CD4-positive, alpha-beta T cell treated with Interleukin-6 at 100 ng/mL for 8 hours (primary cell): ENCODE measurements around the gene ENTREP3.

Experiments
- DNase-seq: peaks from one replicate; pipeline ENCODE4 v3.0.0-alpha.2; 2020; ENCODE audit warnings: mixed read lengths, low spot score

Gene ENTREP3

DNA sequence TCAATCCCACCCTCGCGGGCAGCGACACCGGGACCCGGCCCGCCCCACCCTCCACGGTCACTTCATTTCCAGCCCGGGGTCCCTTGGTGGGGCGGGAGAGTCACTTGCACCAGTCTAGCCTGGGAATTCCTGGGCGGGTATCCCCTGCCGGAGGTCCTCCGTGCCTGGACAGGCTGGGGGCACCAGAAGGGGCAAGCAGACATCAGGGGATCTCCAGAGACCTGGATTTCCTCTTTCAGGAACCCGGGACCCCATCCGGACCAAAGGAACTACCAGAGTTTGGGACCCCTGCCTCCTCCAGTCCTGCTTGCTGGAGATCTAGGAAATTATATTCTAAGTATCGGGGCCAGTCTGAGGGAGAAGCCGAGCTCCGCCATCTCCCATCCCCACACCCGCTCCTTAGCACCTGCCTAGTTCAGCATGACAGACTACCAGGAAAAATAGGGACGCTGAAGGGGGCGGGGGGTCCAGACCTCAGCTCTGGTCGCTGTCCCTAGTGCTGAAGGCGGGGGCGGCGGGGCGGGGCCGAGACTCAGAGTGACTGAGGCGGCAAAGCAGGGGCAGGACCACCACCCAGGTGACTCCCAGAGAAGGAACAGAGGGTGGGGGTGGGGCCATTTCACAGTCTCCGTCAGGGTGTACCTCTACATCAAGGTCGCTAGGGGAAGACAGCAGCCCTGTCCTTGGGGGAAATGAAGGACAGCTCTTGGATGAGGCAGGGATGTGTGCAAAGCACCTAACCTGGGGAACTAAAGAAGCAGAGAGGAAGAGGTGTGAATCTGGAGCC, 22.8 kb upstream of the ENTREP3 start:
- peak; percentile 57 for DNase-seq

DNA sequence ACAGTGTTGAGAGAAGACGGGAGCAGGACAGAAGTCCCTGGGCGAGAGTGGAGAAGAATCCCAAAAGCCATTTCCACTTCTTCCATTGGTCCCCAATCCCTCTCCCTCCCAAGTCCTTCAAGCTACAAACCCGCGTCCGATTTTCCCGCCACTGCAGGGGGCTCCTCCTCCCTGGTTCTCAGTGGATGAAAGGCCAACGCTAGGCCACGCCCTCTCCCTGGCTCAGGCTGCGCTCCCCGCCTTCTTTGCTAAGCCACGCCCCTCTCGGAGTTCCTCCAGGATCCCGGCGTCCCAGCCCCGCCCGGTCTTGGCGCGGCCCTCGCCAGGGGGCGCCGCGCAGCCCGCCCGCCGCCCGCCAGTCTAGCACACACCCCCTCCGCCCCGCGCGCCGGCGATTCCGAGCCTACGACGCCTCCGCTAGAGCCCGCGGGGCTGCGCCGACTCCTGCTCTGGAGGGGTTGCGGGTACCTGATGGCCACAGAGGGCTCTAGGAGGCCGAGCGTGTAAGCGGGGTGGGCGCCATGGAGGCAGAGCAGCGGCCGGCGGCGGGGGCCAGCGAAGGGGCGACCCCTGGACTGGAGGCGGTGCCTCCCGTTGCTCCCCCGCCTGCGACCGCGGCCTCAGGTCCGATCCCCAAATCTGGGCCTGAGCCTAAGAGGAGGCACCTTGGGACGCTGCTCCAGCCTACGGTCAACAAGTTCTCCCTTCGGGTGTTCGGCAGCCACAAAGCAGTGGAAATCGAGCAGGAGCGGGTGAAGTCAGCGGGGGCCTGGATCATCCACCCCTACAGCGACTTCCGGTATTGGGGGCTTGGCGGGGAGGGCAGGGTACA, 22.0 kb upstream of the ENTREP3 start, which contains the start of gene HCN3:
Gene HCN3, plus strand, starts transcription at position 394 of the 832 bp plus-strand sequence. Its CDS starts 128 bp downstream, at position 522.
- DNase-seq: peak; percentile 95

DNA sequence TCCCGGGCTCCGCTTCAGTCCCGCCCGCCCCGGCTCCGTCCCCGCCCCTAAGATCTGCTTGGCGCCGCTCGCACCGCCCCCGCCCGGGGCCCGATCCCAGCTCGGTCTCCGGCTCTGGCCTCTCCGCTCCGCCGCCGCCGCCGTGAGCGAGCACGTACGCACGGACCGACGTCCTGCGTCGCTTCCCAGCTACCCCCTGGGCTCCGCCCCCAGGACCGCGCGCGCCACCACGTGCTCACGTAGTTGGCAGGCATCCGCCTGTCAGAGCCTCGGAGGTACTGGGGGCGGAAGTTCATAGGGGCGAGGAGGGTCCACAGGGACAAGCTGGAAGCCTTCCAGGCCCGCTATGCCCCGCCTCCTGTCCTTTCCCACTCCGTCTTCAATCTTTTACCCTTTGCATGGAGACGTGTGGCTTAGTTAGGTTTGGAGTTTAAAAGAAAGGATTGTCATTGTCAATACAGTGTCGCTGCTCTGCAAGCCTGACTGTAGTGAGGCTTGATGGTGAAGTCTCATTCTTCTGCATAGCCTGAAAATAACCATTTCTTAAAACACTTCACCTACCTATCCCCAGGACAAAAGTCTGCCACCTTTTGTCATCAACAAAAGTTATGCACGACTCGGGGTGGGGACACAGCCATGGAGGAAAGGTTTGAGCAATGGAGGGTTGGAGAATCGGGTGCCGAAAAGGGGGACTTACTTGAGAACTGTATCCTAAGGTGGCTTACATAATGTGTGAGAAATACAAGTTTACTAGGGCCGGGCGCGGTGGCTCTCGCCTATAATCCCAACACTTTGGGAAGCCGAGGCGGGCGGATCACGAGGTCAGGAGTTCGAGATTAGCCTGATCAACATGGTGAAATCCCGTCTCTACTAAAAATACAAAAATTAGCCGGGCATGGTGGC, 18.3 kb upstream of the ENTREP3 start, which contains the start of gene CLK2:
Gene CLK2, minus strand, starts transcription at position 162 of the 903 bp plus-strand sequence. CDS start 2,527 bp downstream, outside the sequence.
- peak; percentile 94 for DNase-seq

DNA sequence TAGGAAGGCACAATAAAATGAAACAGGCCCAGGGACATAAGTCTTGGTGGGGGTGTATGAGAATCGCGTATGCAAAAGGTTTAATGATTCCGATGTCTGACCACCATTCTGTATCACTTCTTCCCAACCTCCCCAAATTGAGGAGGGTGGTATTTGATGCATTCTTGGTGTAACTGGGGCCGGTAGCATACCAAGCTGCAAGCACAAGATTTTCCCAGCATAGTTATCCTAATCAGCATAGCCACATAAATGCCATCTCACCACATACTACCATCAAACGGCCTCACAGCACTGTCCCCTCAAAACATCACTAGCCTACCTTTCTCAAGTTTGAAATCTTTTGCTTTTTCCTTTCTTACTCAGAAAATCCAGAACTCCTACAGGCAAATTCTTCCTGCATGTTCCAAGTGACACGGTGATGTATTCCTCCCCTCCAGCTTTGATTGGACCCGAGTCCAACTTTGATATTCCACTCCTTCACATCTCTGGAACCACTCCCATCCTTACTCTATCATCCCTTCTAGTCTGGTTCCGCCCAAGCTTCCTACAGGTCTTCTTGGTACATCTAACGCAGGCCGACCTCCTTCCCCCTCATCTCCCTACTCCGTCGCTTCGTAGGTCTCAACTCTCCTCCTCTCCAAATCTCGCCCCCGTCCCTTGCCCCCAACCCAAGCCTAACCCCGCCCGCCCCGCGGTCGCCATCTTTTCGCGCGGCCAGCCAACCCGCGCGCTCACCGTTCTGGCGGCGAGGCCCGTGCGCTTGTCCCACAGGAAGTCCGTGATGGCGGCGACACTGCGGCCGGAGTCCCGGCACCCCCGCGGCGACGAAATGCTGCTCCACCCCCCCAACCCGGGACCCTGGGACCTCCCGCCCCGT, 17.4 kb upstream of the ENTREP3 start:
- DNase-seq: no peak

DNA sequence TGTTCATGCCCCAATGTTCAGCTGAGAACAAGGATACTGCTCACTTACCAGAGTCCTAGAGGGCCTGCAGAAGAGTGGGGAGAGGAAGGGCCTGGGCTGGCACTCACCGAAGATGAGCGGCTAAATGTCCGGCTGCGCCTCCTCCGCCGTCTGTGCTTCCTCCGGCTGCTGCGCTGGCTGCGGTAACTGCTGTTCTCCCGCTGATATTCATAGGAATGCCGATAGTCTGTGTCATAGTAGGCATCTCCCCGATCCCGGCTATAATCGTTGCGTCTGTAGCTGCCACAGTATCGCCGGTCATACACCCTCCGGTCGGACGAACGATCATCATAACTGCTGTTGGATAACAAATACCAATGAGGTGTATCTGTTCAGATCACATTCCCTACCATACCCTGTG, 14.1 kb upstream of the ENTREP3 start:
- DNase-seq: no peak

DNA sequence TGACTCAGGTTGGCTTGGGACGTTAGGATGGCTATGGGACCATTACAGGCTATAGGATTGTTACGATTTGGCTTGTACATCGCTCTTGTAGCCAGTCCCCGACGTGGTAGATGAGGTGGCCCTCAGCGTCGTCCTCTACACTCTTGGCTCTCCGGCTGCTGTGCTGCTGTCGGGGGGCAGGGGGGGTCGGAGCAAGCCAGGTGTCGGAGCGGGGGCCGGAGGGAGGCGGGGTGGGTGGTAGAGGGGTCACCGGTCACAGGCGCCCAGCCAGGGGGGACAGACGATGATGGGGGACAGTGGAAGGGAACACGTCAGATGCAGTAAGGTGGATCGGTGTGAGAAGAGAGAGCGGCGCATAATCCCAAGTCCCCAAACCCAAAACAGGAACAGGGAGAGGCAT, 13.3 kb upstream of the ENTREP3 start:
- no peak for DNase-seq

DNA sequence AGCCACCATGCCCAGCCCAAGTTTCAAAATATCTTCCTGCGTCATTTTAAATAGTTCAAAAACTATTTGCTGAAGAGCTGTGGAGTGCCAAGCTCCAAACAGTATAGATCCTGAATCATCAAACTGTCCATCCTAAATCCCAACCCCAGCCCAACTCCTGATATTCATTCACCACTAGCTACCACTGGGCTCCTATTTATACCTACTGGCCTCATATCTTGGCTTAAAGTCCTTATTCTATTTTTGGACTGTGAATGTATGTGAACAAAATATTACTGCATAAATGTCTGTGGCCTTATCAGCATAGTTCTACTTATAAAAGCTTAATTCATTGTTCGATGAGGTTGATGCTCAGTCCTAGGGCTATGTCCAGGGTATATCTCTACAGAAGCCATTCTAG, 12.1 kb upstream of the ENTREP3 start:
- no peak for DNase-seq

DNA sequence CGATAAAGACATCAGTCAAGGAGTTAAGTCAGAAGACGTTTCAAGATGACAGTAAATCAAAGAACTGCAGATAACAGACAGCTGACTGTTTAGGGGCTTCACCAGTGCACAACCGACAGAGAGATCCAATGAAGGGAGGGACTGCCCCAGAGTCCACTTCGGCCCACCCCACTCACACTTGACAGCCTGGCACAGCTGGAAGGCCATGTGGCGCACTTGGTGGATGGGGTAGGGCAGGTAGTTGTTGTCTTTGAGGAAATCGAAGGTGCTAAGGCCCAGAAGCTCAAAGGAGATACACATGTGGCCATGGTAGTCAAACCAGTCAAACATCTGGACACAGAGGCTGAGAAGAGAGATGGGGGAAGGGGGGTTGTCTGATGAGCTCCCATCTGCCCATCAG, 11.3 kb upstream of the ENTREP3 start:
- DNase-seq: no peak

DNA sequence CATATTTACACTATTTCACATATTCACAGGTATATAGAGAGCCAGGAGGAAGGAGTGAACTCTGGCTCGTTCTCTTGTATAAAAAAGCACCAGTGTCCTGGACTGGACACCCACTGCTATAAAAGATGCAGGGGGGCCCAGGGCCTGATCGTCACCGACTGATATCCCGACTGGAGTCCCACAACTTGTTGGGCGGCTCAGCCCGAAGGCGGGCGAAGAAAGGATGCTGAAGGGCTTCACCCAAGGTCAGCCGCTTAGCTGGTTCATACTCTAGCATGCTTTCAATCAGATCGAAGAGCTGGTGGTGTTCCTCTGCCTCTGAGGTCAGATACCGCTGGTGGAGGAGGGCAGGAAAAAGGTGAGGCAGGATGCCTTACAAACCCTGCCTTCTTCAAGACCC, 7.8 kb upstream of the ENTREP3 start:
- DNase-seq: no peak

DNA sequence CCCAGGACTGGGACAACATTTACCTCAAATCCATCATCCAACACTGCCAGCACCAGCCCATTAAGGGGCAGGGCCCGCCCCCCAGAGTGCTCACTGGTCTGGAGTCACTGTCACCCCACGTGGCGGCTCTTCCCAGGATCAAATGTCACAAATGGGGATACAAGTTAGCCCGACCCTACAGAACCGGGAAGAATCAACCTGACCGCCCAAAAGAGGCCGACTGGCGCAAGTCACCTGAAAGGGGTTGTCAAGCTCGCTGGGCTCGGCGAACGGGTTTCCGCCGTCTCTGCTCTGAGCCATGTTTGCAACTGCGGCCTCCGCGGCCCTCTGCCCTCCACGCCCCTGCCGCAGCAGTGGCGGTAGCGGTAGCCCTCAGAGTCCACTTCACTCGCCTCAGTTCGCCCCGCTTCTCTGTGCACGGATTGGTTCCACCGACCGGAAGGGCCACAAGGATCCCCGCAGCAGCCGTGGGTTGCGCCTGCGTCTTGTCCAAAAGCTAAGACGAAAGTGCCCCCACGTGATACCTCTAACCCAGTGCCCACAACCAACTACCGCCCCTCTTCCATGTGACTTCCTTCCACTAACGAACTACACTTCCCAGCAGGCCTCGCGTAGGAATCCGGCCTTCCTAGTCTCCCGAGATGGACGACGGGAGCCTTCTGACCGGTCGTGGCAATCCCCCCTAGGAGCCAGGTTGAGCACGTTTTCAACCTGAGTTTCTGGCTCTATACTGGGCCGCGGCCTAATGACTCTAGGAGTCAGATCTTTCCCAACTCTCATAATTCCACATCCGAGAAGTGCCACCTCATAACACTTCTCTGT, 6.8 kb upstream of the ENTREP3 start, which contains the start of gene SCAMP3:
Gene SCAMP3, minus strand, starts transcription at position 509 of the 822 bp plus-strand sequence. Its CDS starts 209 bp downstream, at position 300.
- DNase-seq: peak; percentile 88

DNA sequence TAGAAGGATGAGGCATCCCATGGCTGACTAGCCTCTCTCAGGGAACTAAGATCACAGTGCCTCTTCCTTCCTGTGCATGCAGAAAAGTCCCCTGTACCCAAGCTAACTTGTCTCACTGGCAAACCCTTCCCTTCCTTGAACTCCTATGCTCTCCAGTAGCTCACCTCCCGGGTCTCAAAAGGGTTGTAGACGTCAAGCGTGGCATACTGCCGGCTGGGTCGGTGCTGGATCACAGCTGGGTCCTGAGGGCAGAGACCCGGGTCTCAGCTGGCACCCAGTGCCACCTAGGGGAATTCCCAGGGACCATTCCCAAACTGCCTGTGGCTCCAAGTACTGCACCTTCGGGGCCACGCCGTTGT, 6.2 kb upstream of the ENTREP3 start:
- DNase-seq: no peak

DNA sequence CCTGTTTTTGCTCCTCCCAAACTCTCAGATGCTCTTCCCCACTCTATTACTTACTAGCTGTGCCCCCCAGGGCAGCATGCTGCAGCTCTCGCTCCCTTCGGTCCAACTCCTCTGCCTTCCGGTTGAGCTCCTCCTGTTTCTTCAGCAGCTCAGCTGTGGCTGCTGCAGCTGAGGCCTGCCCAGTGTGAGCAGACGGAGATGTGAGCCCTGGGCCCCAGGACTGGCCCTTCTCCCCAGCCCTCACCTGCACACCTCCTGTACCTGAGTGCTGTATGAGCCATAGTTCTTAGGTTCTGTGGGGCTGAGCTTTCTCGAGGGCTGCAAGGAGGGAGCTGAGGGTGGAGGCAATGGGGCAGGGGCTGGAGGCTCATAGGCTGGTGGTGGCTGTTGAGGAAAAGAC, 5.0 kb upstream of the ENTREP3 start:
- DNase-seq: no peak

DNA sequence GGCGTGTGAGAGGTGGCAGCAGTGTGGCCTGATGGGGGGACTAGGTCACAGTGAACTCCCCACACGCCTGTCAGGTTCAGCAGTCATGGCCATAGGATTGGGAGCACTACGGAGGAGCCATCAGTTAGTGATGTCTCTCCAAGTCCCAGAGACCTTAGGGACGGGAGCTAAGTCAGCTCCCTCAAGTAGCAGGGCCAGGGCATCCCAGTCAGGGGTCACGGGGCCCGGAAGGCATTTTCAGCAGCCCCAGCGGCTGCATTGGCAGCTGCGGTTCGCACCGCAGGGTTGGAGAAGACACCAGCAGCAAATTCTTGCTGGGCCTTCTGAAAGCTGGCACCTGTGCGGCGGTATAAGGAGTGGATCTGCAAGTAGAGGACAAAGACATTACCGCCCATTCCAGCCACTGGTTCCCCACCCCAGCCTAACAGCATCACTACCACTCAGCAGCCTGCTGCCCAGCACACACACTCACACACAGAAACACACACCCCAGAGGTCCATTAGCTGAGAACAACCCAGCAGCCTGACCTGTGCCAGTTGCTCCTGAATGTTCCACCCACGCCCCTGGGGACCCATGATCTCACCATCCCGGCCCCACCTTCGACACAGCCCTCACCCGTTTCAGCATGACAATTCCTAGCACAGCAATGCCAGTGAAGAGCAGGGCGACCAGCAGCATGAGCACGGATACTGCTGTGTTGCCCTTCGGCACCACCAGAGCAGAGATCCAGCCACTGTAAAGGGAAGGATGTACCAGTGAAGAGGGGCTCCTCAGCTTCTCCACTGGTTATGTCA, 972 bp upstream of the ENTREP3 start:
- DNase-seq: no peak

DNA sequence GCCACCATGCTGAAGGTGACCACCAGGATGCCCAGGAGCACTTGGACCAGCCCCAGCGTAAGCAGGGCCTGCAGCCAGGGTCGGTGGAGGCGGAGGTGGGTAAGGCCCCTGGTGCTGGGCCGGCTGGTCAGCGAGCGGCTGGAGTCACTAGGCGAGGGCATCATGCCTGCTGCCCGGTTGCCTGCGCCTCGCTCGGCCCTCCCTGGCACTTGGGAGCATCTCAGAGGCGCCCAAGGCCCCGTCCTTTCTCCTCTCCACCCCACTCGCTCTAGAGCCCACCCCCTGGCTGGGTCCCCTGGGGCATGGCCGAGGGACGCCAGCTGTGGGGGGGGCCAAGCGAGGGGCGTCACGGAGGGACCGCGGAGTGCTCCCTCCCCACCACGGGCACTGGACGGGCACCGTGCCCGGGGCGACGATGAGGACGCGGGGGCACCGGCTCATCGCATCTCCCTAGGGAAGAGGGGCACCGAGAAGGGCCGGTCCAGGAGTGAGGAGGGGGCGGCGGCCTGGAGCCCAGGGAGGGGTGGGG, 505 bp downstream of the ENTREP3 start:
- DNase-seq: no peak

DNA sequence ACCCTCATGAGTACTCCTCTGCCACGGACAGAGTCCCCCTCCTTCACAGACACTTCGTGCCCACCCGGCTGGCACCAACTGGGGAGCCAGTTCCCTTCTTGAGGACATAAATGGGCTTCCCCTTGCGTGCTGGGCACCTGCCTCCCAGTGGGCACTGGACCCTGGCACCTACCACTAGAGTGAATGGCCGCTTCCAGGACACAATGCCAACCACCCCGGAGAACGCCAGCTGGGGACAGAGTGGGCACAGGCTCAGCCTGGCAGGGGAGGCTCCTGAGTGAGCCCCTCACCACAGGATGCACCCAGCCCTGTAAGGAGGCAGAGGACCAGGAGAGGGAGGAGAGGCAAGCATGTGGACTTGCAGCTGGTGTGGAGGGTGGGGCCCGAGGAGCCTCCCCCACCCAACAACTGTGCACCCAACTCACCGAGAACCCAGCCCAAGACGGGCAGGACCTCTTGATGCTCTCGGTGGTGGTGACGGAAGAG, 1.0 kb downstream of the ENTREP3 start:
- no peak for DNase-seq

DNA sequence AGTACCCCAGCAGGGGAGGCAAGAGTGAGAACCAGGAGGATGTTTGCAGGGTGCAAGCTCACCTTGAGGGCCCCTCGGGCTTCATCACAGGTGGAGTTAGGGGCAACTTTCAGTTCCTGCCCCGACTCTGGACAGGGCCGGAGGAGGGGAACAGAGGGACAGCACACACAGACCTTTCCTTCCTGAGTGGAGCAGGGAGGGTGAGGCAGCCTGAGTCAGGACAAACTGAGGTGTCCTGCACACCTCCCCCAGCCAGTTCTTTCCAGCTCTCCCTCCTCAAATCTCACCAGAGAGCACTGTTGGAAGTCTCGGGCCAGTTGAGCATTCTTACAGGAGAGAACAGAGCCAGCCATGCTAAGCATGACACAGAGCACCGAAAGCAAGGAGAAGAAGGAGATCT, 1.5 kb downstream of the ENTREP3 start:
- DNase-seq: no peak

DNA sequence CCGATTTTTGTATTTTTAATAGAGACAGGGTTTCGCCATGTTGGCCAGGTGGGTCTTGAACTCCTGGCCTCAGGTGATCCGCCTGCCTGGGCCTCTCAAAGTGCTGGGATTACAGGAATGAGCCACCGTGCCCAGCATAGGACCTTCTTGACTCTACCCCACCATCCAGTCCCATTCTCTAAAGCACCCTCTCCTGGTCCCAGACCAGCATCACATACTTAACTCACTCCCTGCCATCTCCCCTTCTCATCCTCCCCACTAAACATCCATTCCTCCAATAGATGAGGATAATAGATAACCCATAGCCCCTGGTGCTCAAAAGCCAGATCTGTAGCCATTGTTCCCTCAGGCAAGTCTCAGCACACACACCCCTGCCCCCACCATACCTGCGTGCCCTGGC, 2.1 kb downstream of the ENTREP3 start:
- no peak for DNase-seq

DNA sequence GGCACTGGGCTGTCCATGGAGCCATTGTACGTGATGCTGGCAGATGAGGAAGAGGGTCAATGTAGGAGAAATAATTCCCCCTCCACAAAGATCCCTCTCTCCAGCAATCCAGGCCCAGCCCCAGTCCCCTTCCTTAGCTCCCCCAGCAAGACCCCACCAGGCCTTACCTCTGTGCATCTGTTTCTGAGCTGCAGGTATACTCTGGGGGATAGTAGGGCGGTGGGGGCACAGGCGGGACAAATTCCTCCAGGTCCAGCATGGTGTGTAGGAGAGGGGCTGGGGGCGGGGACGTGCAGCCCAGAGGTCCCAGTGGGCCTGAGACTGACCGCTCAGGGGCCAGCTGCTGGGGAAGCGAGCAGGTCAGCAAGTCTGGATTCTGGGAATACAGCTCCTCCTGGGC, 3.7 kb downstream of the ENTREP3 start:
- no peak for DNase-seq
